ENCODE data around the gene OPN1SW. TPM values are rescaled to one million over a fixed set of nuclear protein-coding genes. Genes with fewer than 3 reads are reported as not detected.

The OPN1SW gene
- total RNA-seq, 1 donor from 2014 or later: not detected

Other genes starting within 250 kb of the OPN1SW start
- 0.97 TPM for gene GARIN1A, start 103.5 kb downstream of the OPN1SW start, total RNA-seq
- gene CALU, start 36.4 kb downstream of the OPN1SW start, total RNA-seq: 186 TPM
- 6.5 TPM for gene CCDC136, start 16.2 kb upstream of the OPN1SW start, total RNA-seq
- gene FLNC, start 54.6 kb upstream of the OPN1SW start, total RNA-seq: 591 TPM
- 115 TPM for gene ATP6V1F, start 87.1 kb upstream of the OPN1SW start, total RNA-seq
- 0.12 TPM for gene KCP, start 134.9 kb upstream of the OPN1SW start, total RNA-seq
- gene IRF5, start 162.1 kb upstream of the OPN1SW start, total RNA-seq: 2.9 TPM

Measured in left ventricle myocardium superior (tissue), 1 donor.